GM21447 (cell line): ENCODE measurements around the gene PARD3B.
"Not testable (repeated sequence)": the region's sequence is repeated elsewhere in the genome, so short reads cannot be mapped to it uniquely, and the experiment has no call there.

Experiments
- ATAC-seq: cut with Tn5 transposase; IDR thresholded peaks from one replicate; pipeline ENCODE4 v1.9.1; 2021; ENCODE audit not compliant: unreplicated experiment

Gene PARD3B

DNA sequence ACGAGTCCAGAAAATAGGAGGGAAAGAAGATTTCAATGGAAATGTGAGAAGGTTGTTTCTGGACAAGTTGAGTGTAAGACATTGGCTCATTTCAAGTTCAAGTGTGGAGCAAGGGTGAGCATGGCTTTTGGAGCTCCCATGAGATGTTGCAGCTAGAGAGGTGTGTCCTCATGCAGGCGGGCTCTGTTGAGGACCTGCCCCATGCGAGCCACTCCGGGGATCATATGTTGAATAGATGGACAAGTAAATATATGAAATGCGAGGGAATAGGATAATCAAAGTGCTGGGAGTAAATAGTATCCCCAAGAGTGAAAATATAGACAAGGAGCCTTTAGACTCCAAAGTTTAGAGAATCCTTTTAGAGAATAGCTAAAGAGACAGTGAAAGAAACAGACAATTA lies 936.6 kb downstream of the PARD3B start:
- ATAC-seq: no peak

DNA sequence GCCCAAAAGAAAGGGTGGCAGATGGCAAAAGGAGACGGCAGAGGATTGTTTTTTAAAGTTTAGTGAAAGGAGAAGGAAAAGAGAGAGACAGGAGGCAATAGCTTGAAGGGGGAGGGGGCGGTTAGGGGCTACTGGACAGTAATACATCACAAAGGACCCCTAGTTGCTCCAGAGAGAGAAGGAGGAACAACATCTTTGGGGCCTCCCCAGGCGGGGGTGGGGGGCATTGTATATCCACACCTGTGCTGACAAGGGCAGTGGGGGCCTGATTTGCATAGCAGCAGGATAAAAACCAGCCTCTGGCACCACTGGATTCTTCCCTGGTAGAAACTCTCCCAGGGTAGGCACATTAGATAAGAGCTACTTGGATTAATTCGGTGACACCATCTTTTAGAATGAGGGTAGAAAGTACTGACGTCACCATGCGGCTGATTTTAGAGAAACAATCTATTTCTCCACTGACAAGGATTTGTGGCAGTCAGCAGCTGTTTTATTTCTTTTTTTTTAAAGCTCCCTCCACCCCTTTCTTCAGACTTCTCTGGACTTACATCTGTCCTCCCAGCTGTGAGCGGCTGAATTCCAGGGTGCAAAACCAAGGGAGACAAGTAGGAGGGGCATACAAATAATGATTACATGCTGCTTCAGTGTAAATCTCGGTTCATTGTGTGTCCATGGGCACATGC lies 937.3 kb downstream of the PARD3B start:
- ATAC-seq: no peak

GRCh38 chr2:205483095-205483494 lies 937.8 kb downstream of the PARD3B start:
- no peak for ATAC-seq

- no peak for ATAC-seq
Measured at GRCh38 chr2:205484215-205484614, 938.9 kb downstream of the PARD3B start.

DNA sequence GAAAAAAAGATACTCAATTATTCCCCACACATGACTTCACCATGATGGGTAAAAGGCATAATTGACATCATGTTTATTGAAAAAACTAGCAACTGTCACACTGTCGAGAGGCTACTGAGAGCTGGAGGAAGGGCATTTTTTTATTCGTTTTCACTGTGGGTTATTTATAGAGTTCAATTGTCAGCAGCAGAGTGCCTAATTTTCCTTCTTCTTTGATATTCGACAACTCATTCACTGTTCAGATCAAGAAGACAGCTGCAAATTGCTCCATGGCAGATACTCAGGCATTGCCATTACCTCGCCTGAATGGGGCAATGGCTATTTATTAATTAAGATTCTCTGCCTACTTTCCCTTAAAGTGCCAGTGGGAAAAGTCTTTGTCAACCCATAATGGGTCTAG lies 939.5 kb downstream of the PARD3B start:
- no peak for ATAC-seq

DNA sequence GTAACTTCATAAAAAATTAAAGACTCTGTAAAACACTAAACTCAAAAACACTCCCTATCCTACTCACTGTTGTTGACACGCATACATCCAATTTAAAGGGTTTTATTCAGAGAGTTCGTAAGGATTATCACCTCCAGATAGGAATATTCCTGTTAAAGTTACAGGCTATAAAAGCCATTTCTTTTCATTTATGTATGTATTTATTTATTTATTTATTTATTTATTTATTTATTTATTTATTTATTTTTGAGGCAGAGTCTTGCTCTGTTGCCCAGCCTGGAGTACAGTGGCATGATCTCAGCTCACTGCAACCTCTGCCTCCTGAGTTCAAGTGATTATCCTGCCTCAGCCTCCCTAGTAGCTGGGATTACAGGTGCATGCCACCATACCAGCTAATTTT lies 948.3 kb downstream of the PARD3B start:
- ATAC-seq: not testable (repeated sequence)

- no peak for ATAC-seq
Measured at GRCh38 chr2:205494537-205495235, 949.4 kb downstream of the PARD3B start.

DNA sequence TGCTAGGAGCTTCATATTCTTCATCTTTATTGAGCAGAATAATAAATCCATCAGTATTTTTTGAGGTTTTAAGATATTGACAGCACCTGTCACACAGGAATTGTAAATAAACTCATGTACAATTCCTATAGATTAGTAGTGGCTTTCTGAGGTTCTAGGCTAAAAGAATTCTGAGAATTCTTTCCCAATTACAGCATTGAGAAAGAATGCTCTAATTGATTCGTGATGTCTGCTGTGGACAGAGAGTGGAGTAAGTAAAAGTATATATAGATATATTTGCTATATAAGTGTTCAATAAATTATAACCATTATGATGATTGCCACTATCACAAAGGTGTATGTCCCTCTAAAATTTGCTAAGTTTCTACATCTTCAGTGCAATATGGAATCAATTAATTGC lies 950.5 kb downstream of the PARD3B start:
- no peak for ATAC-seq

GRCh38 chr2:205496370-205496769 lies 951.1 kb downstream of the PARD3B start:
- ATAC-seq: no peak

- ATAC-seq: no peak
Measured at GRCh38 chr2:205496772-205497171, 951.5 kb downstream of the PARD3B start.

- ATAC-seq: no peak
Measured at GRCh38 chr2:205499006-205499405, 953.7 kb downstream of the PARD3B start.

DNA sequence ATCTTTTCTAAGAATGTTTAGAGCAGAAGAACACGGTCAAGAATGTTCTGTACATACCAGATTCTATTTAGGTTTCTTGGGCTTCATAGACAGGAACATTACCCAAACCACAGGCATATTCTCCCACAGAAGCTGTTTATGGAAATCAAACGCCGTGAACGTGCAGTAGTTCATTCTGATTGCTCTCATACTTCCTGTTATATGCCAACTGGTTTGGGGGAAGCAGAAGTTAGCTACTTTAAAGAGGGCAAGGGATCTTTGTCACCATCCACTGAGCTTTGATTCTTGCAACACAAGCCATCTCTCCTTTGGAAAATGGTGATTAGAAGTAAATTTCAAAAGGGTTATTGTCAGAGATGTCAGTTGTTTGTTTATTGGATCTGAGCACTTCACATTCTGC lies 954.8 kb downstream of the PARD3B start:
- ATAC-seq: no peak

DNA sequence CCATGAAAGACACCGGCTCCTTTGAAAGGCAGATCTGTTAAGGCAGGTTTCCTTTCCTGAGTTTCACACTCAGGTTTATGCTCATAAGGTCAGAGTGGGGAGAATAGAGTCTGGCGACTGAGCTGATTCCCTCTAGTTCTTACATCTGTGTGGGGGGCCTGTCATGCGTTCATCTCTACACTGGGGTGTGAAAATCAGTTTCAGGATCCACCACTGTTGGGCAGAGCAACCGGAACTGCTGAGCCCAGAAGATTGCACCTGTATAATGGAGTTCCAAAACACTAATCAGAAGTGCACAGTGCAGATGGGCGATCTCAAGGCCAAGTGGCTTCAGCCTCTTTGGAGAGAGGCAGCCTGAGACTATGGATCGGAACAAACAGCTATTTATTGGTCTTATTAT lies 955.7 kb downstream of the PARD3B start:
- ATAC-seq: no peak

GRCh38 chr2:205501826-205502225 lies 956.6 kb downstream of the PARD3B start:
- no peak for ATAC-seq

GRCh38 chr2:205505371-205505770 lies 960.1 kb downstream of the PARD3B start:
- no peak for ATAC-seq

- no peak for ATAC-seq
Measured at GRCh38 chr2:205509655-205510054, 964.4 kb downstream of the PARD3B start.

DNA sequence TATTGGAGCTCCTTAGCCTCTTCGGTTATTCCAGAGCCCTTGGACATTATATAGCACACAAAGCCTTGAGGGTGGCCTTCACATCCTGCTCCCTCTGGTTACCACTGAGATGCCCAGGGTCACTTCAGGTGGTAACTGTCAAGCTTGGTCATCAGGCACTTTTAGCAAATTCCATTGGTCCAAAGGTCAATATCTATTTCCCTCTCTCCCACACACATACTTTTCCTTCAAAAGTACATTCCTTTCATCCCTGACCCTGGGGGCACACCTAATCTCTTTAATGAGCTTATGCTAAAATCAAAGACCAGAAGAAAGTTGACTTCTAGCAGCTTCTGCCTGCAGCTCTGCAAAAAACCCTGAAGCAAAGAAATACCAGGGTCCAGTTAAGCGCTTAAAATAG lies 965.1 kb downstream of the PARD3B start:
- ATAC-seq: no peak

GRCh38 chr2:205511221-205511620 lies 965.9 kb downstream of the PARD3B start:
- no peak for ATAC-seq

- ATAC-seq: no peak
Measured at GRCh38 chr2:205511641-205512040, 966.4 kb downstream of the PARD3B start.

- no peak for ATAC-seq
Measured at GRCh38 chr2:205520311-205520710, 975.0 kb downstream of the PARD3B start.

DNA sequence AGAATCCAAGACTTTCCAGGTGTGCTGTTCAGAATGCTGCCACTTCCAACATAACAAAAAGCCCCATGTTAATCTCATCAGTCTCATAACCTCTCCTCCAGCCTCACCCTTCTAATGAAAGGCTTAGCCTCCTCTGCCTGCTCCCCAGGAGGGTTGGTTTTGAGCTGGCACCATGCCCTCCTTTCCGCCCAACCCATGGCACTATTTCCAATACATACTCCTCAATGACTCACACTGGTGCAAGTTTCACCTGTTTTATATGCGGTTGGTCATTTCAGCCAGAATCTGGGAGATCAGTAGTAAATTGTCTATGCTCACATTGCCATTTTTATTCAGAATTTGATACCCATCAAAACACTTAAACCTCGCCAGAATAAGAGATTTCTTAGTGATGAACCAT lies 979.4 kb downstream of the PARD3B start:
- ATAC-seq: no peak

DNA sequence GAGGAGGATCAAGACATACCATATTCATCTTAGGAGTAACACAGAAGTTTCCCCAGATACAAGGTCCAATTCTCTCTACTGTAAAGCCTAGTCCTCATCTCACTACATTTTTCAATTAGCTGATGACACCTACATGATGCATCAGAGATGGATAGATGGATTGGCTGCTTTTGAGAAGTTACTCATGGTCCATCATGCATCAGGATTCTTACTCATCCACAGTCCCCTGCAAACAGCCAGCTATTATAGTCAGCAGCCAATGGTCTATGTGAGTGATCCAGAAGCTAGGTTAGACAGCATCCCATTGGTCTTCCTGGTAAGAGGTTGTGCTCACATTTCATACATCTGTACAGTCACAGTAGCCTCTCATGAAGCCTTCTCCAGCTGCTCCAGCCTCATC lies 982.5 kb downstream of the PARD3B start:
- ATAC-seq: no peak

GRCh38 chr2:205531072-205531471 lies 985.8 kb downstream of the PARD3B start:
- no peak for ATAC-seq
